Sigmoid colon (tissue), 7 donors: ENCODE data around the gene YJEFN3. TPM values are rescaled to one million over a fixed set of nuclear protein-coding genes. Genes with fewer than 3 reads are reported as not detected.

Experiments
- DNase-seq: peaks from one replicate; pipeline ENCODE4 v3.0.0-alpha.2; 2019
- H3K27ac ChIP-seq, 4 donors: fragments of 200-600 bp; sonication (generic); one replicate each; pipeline ENCODE4 v1.5.1; 2016 to 2019; ENCODE audit warnings: mild to moderate bottlenecking in 1 of 4
- H3K27me3 ChIP-seq, 3 donors: fragments of 200-600 bp; sonication (generic); one replicate each; pipeline ENCODE4 v1.5.1; 2019; ENCODE audit warnings: mild to moderate bottlenecking in 1 of 3
- H3K36me3 ChIP-seq, 4 donors: fragments of 200-600 bp; sonication (generic); one replicate each; pipeline ENCODE4 v1.5.1; 2016 to 2019
- H3K4me1 ChIP-seq, 4 donors: fragments of 200-600 bp; sonication (generic); one replicate each; pipeline ENCODE4 v1.5.1; 2017 to 2019
- H3K4me3 ChIP-seq, 4 donors: fragments of 200-600 bp; sonication (generic); one replicate each; pipeline ENCODE4 v1.5.1; 2017 to 2019; ENCODE audit warnings: mild to moderate bottlenecking in 2 of 4, moderate library complexity in 1 of 4
- H3K9me3 ChIP-seq, 4 donors: fragments of 200-600 bp in 3 of 4; sonication (generic) in 3 of 4; one replicate each; pipeline versions ENCODE4 v1.5.1 to v1.6.1; 2013 to 2019
- EP300 ChIP-seq, 4 donors: sonication (generic); formaldehyde crosslinking; IDR thresholded peaks; one replicate each; pipeline ENCODE4 v1.6.1; 2017; ENCODE audit warnings: antibody characterized with exemption in 4 of 4
- POLR2A ChIP-seq, 2 donors: fragments of 450-650 bp; IDR thresholded peaks; one replicate each; pipeline ENCODE4 v1.6.1; 2016; ENCODE audit warnings: antibody characterized with exemption in 2 of 2, mild to moderate bottlenecking in 2 of 2, moderate library complexity in 2 of 2
- POLR2AphosphoS5 ChIP-seq, 4 donors: sonication (generic); formaldehyde crosslinking; IDR thresholded peaks; one replicate each; pipeline ENCODE4 v1.6.1; 2017; ENCODE audit warnings: antibody characterized with exemption in 4 of 4
- WGBS, 2 donors: extraction: QIAGEN DNeasy Blood & Tissue Kit; methylation state at CpG; one replicate each; pipeline ENCODE4 v1.1.7; 2013; 5-methylcytosine and 5-hydroxymethylcytosine counted together
- intact Hi-C: fragments of 100-400 bp; cut with DNase I; formaldehyde crosslinking; loops from one replicate; pipeline ENCODE4 v1.15.1; 2023
- polyA plus RNA-seq, 3 donors: library from polyadenylated mRNA; stranded (reverse); fragments of 200-250 nt; gene quantifications; one replicate each; pipeline ENCODE4 v1.2.3, GENCODE V29; 2013
- total RNA-seq, 4 donors: library from RNA; depleted of rRNA; stranded (reverse); fragments of >200 nt; gene quantifications; one replicate each; pipeline ENCODE4 v1.1.0, GENCODE V29; 2016
- TF ChIP-seq, protein P1 (sequence below), 4 experiments: fragments of 450-650 bp in 3 of 4; fragments of 200-600 bp in 1 of 4; IDR thresholded peaks; one replicate each; pipeline ENCODE4 v1.5.1; 2016 to 2019; ENCODE audit warnings: antibody characterized with exemption in 4 of 4, mild to moderate bottlenecking in 3 of 4, moderate library complexity in 2 of 4
- donor health status: healthy with polysubstance abuse.
- donor health status: Bipolar disorder and iron deficiency.
- donor health status: healthy.

Gene YJEFN3
- total and polyA plus RNA-seq, 7 donors: 0.71 to 14.4 (median 2.2) TPM; not detected in 2

DNA sequence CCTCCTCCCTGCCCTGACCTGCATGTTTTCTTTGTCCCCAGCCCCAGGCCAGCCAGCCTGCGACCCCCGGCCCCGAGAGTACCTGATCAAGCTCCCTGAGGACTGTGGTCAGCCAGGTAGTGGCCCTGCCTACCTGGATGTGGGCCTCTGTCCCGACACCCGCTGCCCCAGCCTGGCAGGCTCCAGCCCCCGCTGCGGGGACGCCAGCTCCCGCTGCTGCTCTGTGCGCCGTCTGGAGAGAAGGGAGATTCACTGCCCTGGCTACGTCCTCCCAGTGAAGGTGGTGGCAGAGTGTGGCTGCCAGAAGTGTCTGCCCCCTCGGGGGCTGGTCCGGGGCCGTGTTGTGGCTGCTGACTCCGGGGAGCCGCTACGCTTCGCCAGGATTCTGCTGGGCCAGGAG is 14.9 kb downstream of the YJEFN3 start:
- intact Hi-C loops: no loop called here
- Histone ChIP-seq H3K27me3 (peaks cover 38 to 97% (median 68%) of the 10 kb centered on the region in 3 donors), H3K36me3 (no peaks in the 10 kb centered on the region), H3K4me3 (no peak overlapping the region), H3K9me3 (no peaks in the 10 kb centered on the region), H3K27ac (no peak overlapping the region), H3K4me1 (peaks cover 0 to 24% (median 21%) of the 10 kb centered on the region in 4 donors)
- DNase-seq: peak; percentile 57
- no peak for TF ChIP-seq POLR2AphosphoS5 (IDR thresholded peaks at IDR 0.05)
- no peak for TF ChIP-seq POLR2A (IDR thresholded peaks at IDR 0.05)
- TF ChIP-seq, protein P1, sequence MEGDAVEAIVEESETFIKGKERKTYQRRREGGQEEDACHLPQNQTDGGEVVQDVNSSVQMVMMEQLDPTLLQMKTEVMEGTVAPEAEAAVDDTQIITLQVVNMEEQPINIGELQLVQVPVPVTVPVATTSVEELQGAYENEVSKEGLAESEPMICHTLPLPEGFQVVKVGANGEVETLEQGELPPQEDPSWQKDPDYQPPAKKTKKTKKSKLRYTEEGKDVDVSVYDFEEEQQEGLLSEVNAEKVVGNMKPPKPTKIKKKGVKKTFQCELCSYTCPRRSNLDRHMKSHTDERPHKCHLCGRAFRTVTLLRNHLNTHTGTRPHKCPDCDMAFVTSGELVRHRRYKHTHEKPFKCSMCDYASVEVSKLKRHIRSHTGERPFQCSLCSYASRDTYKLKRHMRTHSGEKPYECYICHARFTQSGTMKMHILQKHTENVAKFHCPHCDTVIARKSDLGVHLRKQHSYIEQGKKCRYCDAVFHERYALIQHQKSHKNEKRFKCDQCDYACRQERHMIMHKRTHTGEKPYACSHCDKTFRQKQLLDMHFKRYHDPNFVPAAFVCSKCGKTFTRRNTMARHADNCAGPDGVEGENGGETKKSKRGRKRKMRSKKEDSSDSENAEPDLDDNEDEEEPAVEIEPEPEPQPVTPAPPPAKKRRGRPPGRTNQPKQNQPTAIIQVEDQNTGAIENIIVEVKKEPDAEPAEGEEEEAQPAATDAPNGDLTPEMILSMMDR (IDR thresholded peaks at IDR 0.05): no peak
- no peak for TF ChIP-seq EP300 (IDR thresholded peaks at IDR 0.05)
- WGBS, 2 donors: 91 to 92% methylated on average over 19 of the region's 19 CpGs

- H3K4me3 ChIP-seq: no peak overlapping the region
- peaks cover 0 to 20% (median 17%) of the 10 kb centered on the region in 4 donors for H3K4me1 ChIP-seq
- H3K27me3 ChIP-seq: peaks cover 38 to 97% (median 68%) of the 10 kb centered on the region in 3 donors
- no peak for TF ChIP-seq POLR2AphosphoS5 (IDR thresholded peaks at IDR 0.05)
- H3K36me3 ChIP-seq: no peaks in the 10 kb centered on the region
- no peak overlapping the region for H3K27ac ChIP-seq
- WGBS, 2 donors: 90 to 94% methylated on average over 75 of the region's 75 CpGs
- DNase-seq: no peak
- H3K9me3 ChIP-seq: no peaks in the 10 kb centered on the region
- intact Hi-C loops: no loop called here
Measured at GRCh38 chr19:19544257-19544953, 15.7 kb downstream of the YJEFN3 start.

DNA sequence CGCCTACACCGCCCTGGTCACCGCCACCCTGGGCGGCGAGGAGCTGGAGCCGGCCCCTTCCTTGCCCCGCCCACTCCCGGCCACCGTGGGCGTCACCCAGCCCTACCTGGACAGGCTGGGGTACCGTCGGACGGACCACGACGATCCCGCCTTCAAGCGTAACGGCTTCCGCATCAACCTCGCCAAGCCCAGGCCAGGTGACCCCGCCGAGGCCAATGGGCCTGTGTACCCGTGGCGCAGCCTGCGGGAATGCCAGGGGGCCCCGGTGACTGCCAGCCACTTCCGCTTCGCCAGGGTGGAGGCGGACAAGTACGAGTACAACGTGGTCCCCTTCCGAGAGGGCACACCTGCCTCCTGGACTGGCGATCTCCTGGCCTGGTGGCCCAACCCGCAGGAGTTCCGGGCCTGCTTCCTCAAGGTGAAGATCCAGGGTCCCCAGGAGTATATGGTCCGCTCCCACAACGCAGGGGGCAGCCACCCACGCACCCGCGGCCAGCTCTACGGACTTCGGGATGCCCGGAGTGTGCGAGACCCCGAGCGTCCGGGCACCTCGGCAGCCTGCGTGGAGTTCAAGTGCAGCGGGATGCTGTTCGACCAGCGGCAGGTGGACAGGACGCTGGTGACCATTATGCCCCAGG is 16.4 kb downstream of the YJEFN3 start:
- Histone ChIP-seq H3K9me3 (no peaks in the 10 kb centered on the region), H3K36me3 (no peaks in the 10 kb centered on the region), H3K4me3 (no peak overlapping the region), H3K27ac (no peak overlapping the region), H3K4me1 (peaks cover 0 to 17% (median 15%) of the 10 kb centered on the region in 4 donors), H3K27me3 (peaks cover 34 to 97% (median 66%) of the 10 kb centered on the region in 3 donors)
- intact Hi-C loops: no loop called here
- DNase-seq: no peak
- 87 to 94% methylated on average over 53 of the region's 53 CpGs for WGBS, 2 donors
- TF ChIP-seq, protein P1 (IDR thresholded peaks at IDR 0.05): no peak

- DNase-seq: no peak
- H3K4me1 ChIP-seq: peaks cover 0 to 10% (median 9%) of the 10 kb centered on the region in 4 donors
- no peak overlapping the region for H3K27ac ChIP-seq
- no peaks in the 10 kb centered on the region for H3K9me3 ChIP-seq
- peaks cover 27 to 97% (median 59%) of the 10 kb centered on the region in 3 donors for H3K27me3 ChIP-seq
- no peaks in the 10 kb centered on the region for H3K36me3 ChIP-seq
- no peak overlapping the region for H3K4me3 ChIP-seq
- TF ChIP-seq POLR2A (IDR thresholded peaks at IDR 0.05) (no peak), EP300 (IDR thresholded peaks at IDR 0.05) (no peak), POLR2AphosphoS5 (IDR thresholded peaks at IDR 0.05) (no peak)
- TF ChIP-seq, protein P1 (IDR thresholded peaks at IDR 0.05): no peak
- WGBS, 2 donors: 94% methylated on average over 23 of the region's 23 CpGs
- intact Hi-C loops: no loop called here
Measured at GRCh38 chr19:19545707-19546106, 17.0 kb downstream of the YJEFN3 start.

DNA sequence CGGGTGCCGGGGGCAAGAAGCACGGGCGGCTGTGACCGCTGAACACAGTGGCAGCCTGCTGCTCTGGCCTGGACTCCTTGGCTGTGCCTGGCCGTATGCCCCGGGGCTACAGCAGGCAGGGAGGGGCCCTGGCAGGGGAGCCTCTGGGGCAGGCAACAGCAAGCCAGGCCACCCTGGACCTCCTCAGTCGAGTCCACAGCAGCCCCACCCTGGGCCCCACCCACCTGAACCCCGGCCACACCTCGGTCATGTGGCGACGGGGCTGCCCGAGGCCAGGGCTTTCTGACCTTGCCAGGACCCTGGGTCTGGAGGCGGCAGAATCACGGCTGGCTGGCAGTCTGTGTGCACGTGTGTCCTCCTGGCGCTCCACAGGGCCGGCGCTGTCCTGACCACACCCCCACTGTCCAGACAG is 18.0 kb downstream of the YJEFN3 start:
- Histone ChIP-seq H3K4me1 (no peaks in the 10 kb centered on the region), H3K4me3 (no peak overlapping the region), H3K27me3 (peaks cover 17 to 90% (median 49%) of the 10 kb centered on the region in 3 donors), H3K27ac (no peak overlapping the region), H3K36me3 (no peaks in the 10 kb centered on the region), H3K9me3 (no peaks in the 10 kb centered on the region)
- TF ChIP-seq POLR2AphosphoS5 (IDR thresholded peaks at IDR 0.05): no peak
- no peak for TF ChIP-seq EP300 (IDR thresholded peaks at IDR 0.05)
- TF ChIP-seq, protein P1 (IDR thresholded peaks at IDR 0.05): no peak
- TF ChIP-seq POLR2A (IDR thresholded peaks at IDR 0.05): no peak
- 19 to 62% methylated on average over 19 of the region's 19 CpGs for WGBS, 2 donors
- intact Hi-C loops: no loop called here
- no peak for DNase-seq
